Esophagus (tissue), 2 donors: ENCODE results near the gene GTSE1. TPM values are rescaled to one million over a fixed set of nuclear protein-coding genes. Genes with fewer than 3 reads are reported as not detected.

Experiments
- H3K27ac ChIP-seq, 2 donors: one replicate each; pipeline ENCODE4 v1.5.1; 2013; ENCODE audit warnings: low read depth in 2 of 2, mild to moderate bottlenecking in 2 of 2, inconsistent platforms in 1 of 2, low read length in 1 of 2, moderate library complexity in 1 of 2
- H3K27me3 ChIP-seq, 2 donors: one replicate each; pipeline ENCODE4 v1.6.1; 2013; ENCODE audit warnings: low read length in 2 of 2, control low read depth in 1 of 2, mild to moderate bottlenecking in 1 of 2; ENCODE audit not compliant: insufficient read depth in 2 of 2, control insufficient read depth in 1 of 2
- H3K36me3 ChIP-seq, 2 donors: one replicate each; pipeline ENCODE4 v1.6.1; 2013; ENCODE audit warnings: low read length in 1 of 2; ENCODE audit not compliant: control insufficient read depth in 2 of 2, insufficient read depth in 2 of 2
- H3K4me1 ChIP-seq, 2 donors: one replicate each; pipeline ENCODE4 v1.6.1; 2013; ENCODE audit warnings: low read length in 1 of 2; ENCODE audit not compliant: control insufficient read depth in 2 of 2, insufficient read depth in 2 of 2
- H3K4me3 ChIP-seq, 2 donors: one replicate each; pipeline ENCODE4 v1.5.1; 2013; ENCODE audit warnings: low read length in 2 of 2, mild to moderate bottlenecking in 2 of 2, low read depth in 1 of 2, moderate library complexity in 1 of 2
- H3K9me3 ChIP-seq, 2 donors: one replicate each; pipeline ENCODE4 v1.6.1; 2013; ENCODE audit warnings: mild to moderate bottlenecking in 2 of 2, low read depth in 1 of 2, low read length in 1 of 2, moderate library complexity in 1 of 2; ENCODE audit not compliant: control insufficient read depth in 2 of 2, insufficient read depth in 1 of 2
- WGBS, 2 donors: extraction: QIAGEN DNeasy Blood & Tissue Kit; methylation state at CpG; one replicate each; pipeline ENCODE4 v1.1.7; 2013; 5-methylcytosine and 5-hydroxymethylcytosine counted together
- polyA plus RNA-seq, 2 donors: library from polyadenylated mRNA; stranded (reverse); fragments of 200-250 nt; gene quantifications; one replicate each; pipeline ENCODE4 v1.2.3, GENCODE V29; 2013
- donor health status: healthy with polysubstance abuse.
- donor health status: Bipolar disorder and iron deficiency.

Gene GTSE1
- polyA plus RNA-seq, 2 donors = 5.0 to 7.4 TPM

DNA sequence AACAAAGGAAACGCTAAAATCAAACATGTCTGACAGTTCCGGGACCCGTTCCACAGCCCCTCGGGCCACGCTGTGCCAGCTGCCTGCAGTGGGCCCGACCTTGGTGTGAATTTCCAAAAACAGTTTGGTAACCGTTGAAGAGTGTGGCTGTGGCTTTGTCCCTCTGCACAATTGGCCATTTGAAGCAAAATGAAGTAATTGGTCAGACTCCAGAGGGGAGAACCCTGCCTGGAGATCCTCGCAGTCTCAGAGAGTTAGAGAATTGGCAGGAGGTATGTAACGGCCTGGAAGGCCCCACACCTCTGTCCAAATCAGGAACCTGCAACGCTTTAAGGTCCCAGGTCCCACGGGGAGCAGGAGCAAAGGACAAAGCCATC is 65.1 kb downstream of the GTSE1 start:
- H3K27ac ChIP-seq = no peak overlapping the region
- no peak overlapping the region for H3K4me3 ChIP-seq
- WGBS, 2 donors = 46 to 54% methylated on average over 11 of the region's 11 CpGs
- H3K4me1 ChIP-seq = no peaks in the 10 kb centered on the region
- H3K27me3 ChIP-seq = no peaks in the 10 kb centered on the region
- H3K9me3 ChIP-seq = no peaks in the 10 kb centered on the region
- H3K36me3 ChIP-seq = peaks cover 0 to 52% of the 10 kb centered on the region in 2 donors

DNA sequence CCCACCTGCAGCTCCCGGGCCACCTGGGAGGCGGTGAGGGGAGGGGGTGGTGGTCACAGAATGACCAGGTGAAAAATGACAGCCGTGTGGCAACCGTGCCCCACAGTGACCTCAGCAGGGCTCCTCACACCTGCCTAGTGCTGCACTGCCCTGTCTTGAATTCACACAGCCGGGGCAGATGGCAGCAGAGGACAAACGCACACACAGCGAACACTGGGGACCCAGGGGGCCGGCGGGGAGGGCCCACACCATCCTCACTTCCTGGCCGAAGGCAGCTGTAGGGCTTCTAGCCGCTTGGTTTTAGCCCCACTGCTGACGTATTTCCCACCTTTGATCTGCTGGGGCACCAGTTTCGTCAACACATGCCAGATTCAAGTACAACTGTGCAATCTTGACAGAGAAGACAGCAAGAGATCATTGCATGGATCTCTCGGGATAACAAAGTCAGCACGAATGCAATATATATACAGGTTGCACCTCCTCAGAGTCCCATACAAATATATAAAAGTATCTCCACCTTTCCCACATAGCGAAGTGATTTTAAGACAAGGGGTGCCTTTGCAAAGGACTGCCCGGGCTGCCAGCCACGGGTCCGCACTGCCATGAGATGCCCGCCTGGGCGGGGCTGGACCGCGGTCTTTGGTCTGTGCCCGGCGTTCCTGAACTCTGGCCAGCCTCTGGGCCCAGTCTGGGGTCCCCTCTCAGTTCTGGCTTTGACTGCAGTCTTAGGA is 65.7 kb downstream of the GTSE1 start:
- Histone ChIP-seq H3K36me3 (peaks cover 0 to 52% of the 10 kb centered on the region in 2 donors), H3K9me3 (no peaks in the 10 kb centered on the region), H3K4me1 (no peaks in the 10 kb centered on the region), H3K27ac (no peak overlapping the region), H3K4me3 (no peak overlapping the region), H3K27me3 (no peaks in the 10 kb centered on the region)
- 57 to 69% methylated on average over 25 of the region's 25 CpGs for WGBS, 2 donors

DNA sequence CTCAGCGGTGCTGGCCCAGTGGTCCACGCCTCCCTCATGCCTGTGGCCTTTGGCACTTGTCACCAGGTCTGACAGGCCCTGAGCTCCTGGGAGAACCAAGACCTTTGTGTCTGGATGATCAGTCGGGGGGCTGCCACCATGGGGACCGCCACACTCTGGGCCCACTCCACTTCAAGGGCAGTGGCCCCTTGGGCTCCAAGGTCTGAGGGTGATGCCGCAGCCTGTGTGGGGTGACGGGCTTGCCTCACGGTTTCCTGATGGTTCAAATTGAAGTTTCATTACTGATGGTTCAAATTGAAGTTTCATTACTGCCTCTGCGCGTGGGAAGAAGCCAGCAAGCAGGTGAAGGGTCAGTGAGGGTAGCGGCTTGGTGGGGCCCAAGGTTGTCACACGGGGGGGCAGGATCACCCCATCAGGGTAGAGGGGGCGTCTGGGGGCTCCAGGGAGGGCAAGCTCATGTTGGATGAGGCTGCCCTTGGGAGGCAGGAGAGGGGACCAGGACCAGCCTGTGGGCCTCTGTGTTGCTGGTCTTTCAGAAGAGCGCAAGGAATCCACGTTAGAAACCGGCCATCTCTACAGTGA is 66.4 kb downstream of the GTSE1 start:
- WGBS, 2 donors = 88 to 89% methylated on average over 15 of the region's 15 CpGs
- H3K36me3 ChIP-seq = peaks cover 0 to 46% of the 10 kb centered on the region in 2 donors
- no peaks in the 10 kb centered on the region for H3K9me3 ChIP-seq
- H3K4me1 ChIP-seq = peaks cover 0 to 2% of the 10 kb centered on the region in 2 donors
- H3K27me3 ChIP-seq = no peaks in the 10 kb centered on the region
- no peak overlapping the region for H3K27ac ChIP-seq
- no peak overlapping the region for H3K4me3 ChIP-seq

DNA sequence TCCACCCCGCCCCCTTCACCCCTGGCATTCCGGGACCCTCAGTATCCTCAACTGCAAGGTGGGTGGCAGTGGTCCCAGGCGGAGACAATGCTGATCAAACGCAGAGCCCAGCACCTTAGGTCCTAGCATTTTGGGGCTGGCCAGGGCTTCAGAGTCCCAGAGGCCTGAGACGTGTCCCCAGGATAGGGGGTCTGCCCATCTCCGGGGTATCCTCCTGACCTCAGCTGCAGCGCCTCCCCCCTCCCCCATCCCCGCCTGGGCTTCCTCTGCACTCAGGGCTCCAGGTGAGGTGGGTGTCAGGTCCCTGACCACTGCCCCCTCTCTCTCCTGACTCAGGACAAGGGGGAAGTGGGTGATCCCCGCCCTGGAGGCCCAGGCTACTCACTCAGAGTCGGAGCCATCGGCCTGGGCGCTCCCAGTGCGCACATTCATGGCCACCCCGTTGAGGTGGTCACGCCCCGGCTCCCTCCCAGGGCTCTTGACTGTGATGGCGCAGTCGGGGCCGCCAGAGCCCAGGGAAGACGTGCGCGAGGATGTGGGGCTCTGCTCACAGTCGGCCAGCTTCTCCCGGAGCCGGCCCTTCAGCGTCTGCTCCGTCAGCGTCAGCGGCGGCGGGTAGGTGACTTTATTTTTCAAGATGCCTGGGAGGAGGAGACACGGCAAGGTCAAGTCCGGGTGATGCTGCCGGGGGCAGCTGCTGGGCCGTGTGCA is 67.1 kb downstream of the GTSE1 start:
- H3K27ac ChIP-seq = no peak overlapping the region
- H3K4me1 ChIP-seq = peaks cover 0 to 2% of the 10 kb centered on the region in 2 donors
- H3K27me3 ChIP-seq = no peaks in the 10 kb centered on the region
- peaks cover 0 to 44% of the 10 kb centered on the region in 2 donors for H3K36me3 ChIP-seq
- 89 to 90% methylated on average over 35 of the region's 35 CpGs for WGBS, 2 donors
- H3K4me3 ChIP-seq = no peak overlapping the region
- H3K9me3 ChIP-seq = no peaks in the 10 kb centered on the region

DNA sequence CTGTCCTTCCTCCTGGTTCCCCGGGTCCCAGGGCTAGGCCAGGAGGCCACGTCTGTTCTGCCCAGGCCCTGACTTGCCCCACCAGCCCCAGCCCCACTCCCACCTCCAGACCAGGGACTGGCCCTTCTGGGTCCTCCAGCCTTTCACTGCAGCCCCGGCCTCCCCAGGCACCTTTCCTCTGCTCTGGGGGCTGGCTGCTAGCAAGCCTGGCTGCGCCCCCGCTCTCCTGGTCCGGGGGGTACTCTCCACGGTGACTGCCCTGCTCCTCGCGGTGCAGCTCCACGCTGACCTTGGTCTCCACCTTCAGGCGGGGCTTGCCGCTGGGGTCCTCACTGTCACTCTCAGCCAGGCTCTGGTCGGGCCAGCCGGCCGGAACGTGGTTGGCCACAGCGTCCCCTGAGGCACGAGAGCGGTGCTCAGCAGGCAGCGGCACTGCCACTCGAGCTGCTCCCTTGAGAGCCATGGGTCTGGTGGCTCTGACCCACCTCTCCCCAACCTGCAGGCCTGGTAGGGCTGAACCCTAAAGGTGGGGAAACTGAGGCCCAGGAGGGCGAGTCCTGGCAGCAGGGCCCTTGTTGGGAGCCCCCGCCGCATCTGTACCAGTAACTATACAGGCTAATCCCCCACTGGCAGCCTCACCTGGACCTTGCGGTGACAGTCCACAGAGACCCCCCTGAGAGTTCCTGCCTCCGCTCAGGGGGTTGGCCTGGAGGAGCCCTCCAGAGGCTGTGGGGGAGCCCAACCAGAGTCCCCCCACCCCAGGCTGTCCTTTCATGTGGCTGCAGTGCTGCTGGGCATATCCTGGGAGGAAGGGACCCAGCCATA is 67.9 kb downstream of the GTSE1 start:
- 84 to 87% methylated on average over 26 of the region's 26 CpGs for WGBS, 2 donors

DNA sequence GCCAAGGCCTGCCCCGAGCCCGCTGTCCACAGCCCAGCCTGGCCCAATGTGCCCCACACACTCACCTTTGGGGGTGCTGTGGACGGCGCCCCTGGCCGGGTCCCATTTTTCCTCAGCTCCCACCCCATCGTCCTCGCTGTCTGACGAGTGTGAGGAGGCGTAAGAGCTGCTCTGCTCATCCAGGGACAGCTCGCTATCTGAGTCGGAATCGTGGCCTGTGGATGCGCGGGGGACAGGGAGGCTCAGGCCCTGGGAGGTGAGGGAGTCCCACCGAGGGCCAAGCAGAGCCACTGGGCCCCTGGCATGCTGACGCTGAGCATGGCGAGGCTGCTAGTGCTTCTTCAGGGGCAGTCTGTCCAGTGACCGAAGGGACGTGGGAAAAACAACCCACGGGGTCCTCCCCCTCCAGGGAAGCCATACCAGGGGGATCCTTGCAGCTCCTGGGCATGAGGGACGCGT is 68.5 kb downstream of the GTSE1 start:
- Histone ChIP-seq H3K27ac (no peak overlapping the region), H3K27me3 (no peaks in the 10 kb centered on the region), H3K4me3 (no peak overlapping the region), H3K36me3 (peaks cover 0 to 40% of the 10 kb centered on the region in 2 donors), H3K9me3 (no peaks in the 10 kb centered on the region), H3K4me1 (peaks cover 0 to 8% of the 10 kb centered on the region in 2 donors)
- 90 to 93% methylated on average over 22 of the region's 22 CpGs for WGBS, 2 donors

More for the DNA sequence above, 67.9 kb downstream of the GTSE1 start:
- no peak overlapping the region for H3K4me3 ChIP-seq
- no peak overlapping the region for H3K27ac ChIP-seq
- no peaks in the 10 kb centered on the region for H3K9me3 ChIP-seq
- H3K27me3 ChIP-seq = no peaks in the 10 kb centered on the region
- H3K4me1 ChIP-seq = peaks cover 0 to 2% of the 10 kb centered on the region in 2 donors
- H3K36me3 ChIP-seq = peaks cover 0 to 42% of the 10 kb centered on the region in 2 donors

DNA sequence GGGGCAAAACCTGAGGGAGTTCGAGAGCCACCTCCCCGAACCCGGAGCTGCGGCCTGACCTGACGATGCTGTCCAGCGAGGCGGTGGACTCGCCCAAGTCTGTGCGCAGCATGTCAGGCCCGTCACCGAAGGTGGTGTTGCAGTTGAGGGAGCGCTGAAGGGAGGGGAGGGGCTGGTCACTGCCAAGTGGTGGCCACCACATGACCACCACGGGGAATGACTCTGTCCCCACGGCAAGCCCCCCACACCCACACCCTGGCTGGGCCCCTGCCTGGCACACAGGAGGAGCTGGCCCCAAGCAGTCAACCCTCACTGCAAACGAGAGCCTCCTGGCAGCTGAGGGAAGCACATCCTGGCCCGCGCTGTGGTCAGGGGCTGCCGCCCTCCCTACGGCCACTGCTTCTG is 69.7 kb downstream of the GTSE1 start:
- Histone ChIP-seq H3K27me3 (no peaks in the 10 kb centered on the region), H3K4me1 (peaks cover 0 to 8% of the 10 kb centered on the region in 2 donors), H3K9me3 (no peaks in the 10 kb centered on the region), H3K4me3 (no peak overlapping the region), H3K27ac (no peak overlapping the region), H3K36me3 (peaks cover 0 to 40% of the 10 kb centered on the region in 2 donors)
- WGBS, 2 donors = 83 to 91% methylated on average over 19 of the region's 19 CpGs

DNA sequence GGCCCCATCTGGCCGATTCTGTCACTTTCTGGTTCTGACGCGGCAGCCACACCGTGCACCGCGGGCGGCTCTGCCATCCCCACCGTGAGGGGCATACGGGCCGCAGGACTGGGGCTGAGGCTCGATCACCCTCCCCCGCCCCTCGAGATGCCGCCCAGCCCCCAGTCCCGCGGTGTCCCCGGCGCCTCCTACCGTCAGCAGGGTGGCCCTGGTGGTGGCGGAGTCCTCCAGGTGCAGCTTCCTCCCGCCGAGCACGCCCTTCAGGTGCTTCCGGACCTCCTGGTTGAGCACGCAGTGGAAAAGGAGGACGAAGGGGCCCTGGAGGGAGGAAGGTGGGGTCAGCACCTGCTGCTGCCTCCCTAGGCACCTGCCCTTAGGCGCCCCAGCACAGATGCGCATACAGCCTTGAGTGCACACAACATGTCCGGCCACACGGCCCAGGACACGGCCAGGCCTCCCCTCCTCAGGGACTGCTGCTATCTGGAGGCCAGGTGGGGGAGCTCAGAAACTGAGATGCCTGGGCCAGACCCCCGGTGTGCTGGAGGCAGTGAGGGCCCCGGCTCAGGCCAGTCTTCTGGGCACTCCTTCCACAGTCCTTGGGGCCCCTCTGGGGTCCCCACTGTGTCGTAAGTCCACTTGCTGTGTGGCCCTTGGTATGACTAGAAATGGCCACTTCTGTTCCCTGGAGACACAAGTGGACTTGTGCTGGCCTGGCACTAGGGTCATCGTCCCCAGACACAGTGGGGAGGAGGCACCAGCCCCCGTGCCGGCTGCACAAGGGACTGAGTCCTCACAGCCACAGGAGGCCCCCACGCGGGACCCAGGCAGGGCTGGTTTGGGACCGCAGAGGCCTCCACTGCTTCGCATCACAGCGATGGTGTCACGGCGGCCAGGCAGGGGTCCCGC is 70.4 kb downstream of the GTSE1 start:
- no peak overlapping the region for H3K27ac ChIP-seq
- H3K9me3 ChIP-seq = no peaks in the 10 kb centered on the region
- 68 to 69% methylated on average over 45 of the region's 45 CpGs for WGBS, 2 donors
- no peaks in the 10 kb centered on the region for H3K27me3 ChIP-seq
- H3K36me3 ChIP-seq = peaks cover 0 to 37% of the 10 kb centered on the region in 2 donors
- no peak overlapping the region for H3K4me3 ChIP-seq
- peaks cover 0 to 8% of the 10 kb centered on the region in 2 donors for H3K4me1 ChIP-seq
